HG03354 (cell line): ENCODE data around the gene ZNF316.

ENCODE experiments used
- ATAC-seq: cut with Tn5 transposase; IDR thresholded peaks from one replicate; pipeline ENCODE4 v1.9.1; 2021; ENCODE audit warnings: mild to moderate bottlenecking; ENCODE audit not compliant: unreplicated experiment, poor library complexity, severe bottlenecking

The ZNF316 gene

GRCh38 chr7:6636741-6637543 lies at the start of gene ZNF316:
Gene ZNF316 (plus strand): TSS chr7:6637318. CDS start chr7:6642410, 5,092 bp downstream.
- ATAC-seq: peak; percentile 74

GRCh38 chr7:6588566-6588965 lies 48.6 kb upstream of the ZNF316 start:
- no peak for ATAC-seq

GRCh38 chr7:6589151-6589828 lies 47.8 kb upstream of the ZNF316 start:
- no peak for ATAC-seq

- peak; percentile 86 for ATAC-seq
Measured at GRCh38 chr7:6589829-6590644, 47.1 kb upstream of the ZNF316 start, which contains the start of gene INTS15. Gene INTS15 (plus strand): TSS chr7:6590021. CDS start chr7:6590284, 263 bp downstream.

GRCh38 chr7:6590645-6591110 lies 46.4 kb upstream of the ZNF316 start:
- ATAC-seq: peak; percentile 35

GRCh38 chr7:6600093-6600492 lies 37.0 kb upstream of the ZNF316 start:
- no peak for ATAC-seq

- ATAC-seq: no peak
Measured at GRCh38 chr7:6604458-6604857, 32.7 kb upstream of the ZNF316 start.

- no peak for ATAC-seq
Measured at GRCh38 chr7:6606866-6607583, 30.1 kb upstream of the ZNF316 start.

- ATAC-seq: no peak
Measured at GRCh38 chr7:6607651-6608051, 29.5 kb upstream of the ZNF316 start.

GRCh38 chr7:6608081-6608480 lies 29.0 kb upstream of the ZNF316 start:
- no peak for ATAC-seq

- ATAC-seq: no peak
Measured at GRCh38 chr7:6608794-6609193, 28.3 kb upstream of the ZNF316 start.

GRCh38 chr7:6612819-6613218 lies 24.3 kb upstream of the ZNF316 start:
- no peak for ATAC-seq

- no peak for ATAC-seq
Measured at GRCh38 chr7:6613706-6614105, 23.4 kb upstream of the ZNF316 start.

- ATAC-seq: no peak
Measured at GRCh38 chr7:6614953-6615722, 22.0 kb upstream of the ZNF316 start, which contains the start of gene ZNF853. Gene ZNF853 (plus strand): TSS chr7:6615610. CDS start chr7:6616175, 565 bp downstream.

GRCh38 chr7:6615723-6616555 lies 21.2 kb upstream of the ZNF316 start:
- ATAC-seq: no peak

- no peak for ATAC-seq
Measured at GRCh38 chr7:6616854-6617643, 20.1 kb upstream of the ZNF316 start.

- no peak for ATAC-seq
Measured at GRCh38 chr7:6618621-6619020, 18.5 kb upstream of the ZNF316 start.
